ENCODE measurements around the gene MYL5.

DNA sequence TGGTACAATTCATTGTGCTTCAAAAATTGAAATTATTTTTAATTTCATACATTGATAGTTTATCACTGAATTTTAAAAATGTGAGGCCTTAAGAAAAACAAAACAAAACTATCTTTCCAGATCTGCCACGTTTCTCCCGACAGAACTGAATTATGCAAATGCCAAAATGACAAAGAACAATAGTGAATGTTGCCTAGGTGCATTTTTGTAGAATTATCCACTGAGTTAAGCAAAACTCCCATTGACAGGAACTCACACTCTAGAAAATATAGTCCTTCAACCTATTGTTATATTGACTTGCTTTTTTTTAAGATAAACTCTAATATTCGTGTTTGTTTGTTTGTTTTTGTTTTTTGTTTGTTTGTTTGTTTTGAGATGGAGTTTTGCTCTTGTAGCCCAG, 37.8 kb downstream of the MYL5 start:
- no peak for TF ChIP-seq POLR2A (IDR thresholded peaks at IDR 0.05)
- TF ChIP-seq POLR2AphosphoS5 (IDR thresholded peaks at IDR 0.05): no peak
- TF ChIP-seq, protein P1, sequence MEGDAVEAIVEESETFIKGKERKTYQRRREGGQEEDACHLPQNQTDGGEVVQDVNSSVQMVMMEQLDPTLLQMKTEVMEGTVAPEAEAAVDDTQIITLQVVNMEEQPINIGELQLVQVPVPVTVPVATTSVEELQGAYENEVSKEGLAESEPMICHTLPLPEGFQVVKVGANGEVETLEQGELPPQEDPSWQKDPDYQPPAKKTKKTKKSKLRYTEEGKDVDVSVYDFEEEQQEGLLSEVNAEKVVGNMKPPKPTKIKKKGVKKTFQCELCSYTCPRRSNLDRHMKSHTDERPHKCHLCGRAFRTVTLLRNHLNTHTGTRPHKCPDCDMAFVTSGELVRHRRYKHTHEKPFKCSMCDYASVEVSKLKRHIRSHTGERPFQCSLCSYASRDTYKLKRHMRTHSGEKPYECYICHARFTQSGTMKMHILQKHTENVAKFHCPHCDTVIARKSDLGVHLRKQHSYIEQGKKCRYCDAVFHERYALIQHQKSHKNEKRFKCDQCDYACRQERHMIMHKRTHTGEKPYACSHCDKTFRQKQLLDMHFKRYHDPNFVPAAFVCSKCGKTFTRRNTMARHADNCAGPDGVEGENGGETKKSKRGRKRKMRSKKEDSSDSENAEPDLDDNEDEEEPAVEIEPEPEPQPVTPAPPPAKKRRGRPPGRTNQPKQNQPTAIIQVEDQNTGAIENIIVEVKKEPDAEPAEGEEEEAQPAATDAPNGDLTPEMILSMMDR (IDR thresholded peaks at IDR 0.05): no peak
- TF ChIP-seq EP300 (IDR thresholded peaks at IDR 0.05; ENCODE audit: low read depth): no peak
